ENCODE measurements around the gene KDM7A. TPM values are rescaled to one million over a fixed set of nuclear protein-coding genes. Genes with fewer than 3 reads are reported as not detected.

Gene KDM7A
- total RNA-seq, 2 experiments from 2014 or later: 3.3 TPM

DNA sequence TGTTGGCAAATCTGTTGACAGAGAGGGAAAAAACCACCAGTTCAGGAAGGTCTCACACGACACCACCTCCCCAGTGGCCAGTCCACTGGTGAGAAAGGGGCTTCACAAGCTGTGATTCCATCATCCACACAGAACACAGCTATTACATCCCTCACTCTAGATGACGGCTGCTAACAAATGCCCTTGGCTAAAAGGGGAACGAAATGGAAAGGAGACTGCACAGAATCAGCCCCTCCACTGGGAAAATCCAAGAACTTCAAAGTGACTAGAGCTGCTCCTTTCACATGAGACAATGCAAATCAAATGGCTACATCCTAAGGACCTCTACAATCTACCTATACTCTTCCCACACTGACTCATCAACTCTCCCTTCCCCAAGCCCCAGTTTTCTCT lies 119.6 kb downstream of the KDM7A start:
- Histone ChIP-seq H3K4me3 (ENCODE audit: low read depth, low read length, poor library complexity, severe bottlenecking) (no peak overlapping the region), H3K4me1 (ENCODE audit: insufficient read depth, low read length, poor library complexity, severe bottlenecking) (peaks cover 1% of the 10 kb centered on the region), H3K9me3 (ENCODE audit: low read length) (no peaks in the 10 kb centered on the region), H4K20me1 (ENCODE audit: insufficient read depth, low read length) (no peaks in the 10 kb centered on the region), H3K27ac (ENCODE audit: low read depth, low read length, poor library complexity, severe bottlenecking) (no peak overlapping the region), H3K9me2 (ENCODE audit: insufficient read depth, low read length) (no peaks in the 10 kb centered on the region), H3K4me2 (ENCODE audit: low read length) (no peak overlapping the region), H2AFZ (ENCODE audit: low read length) (no peak overlapping the region), H3K79me2 (ENCODE audit: insufficient read depth, low read depth, low read length) (no peaks in the 10 kb centered on the region), H3K36me3 (ENCODE audit: insufficient read depth, low read length) (no peaks in the 10 kb centered on the region)
- intact Hi-C loops (cut with micrococcal nuclease; ENCODE audit: unreplicated experiment): no loop called here
- TF ChIP-seq CTCF (conservative IDR thresholded peaks at IDR 0.05; ENCODE audit: low read length): no peak
- TF ChIP-seq EZH2phosphoT487 (IDR thresholded peaks at IDR 0.05; ENCODE audit: borderline replicate concordance, low read depth, low read length): no peak
- no peak for DNase-seq (ENCODE audit: low spot score)
- ChIA-PET POLR2A (no interaction called here), CTCF (ENCODE audit: unreplicated experiment) (no interaction called here)
- BruUV-seq (replicated peaks): no TSS peak

GRCh38 chr7:140056431-140057142 lies 120.2 kb downstream of the KDM7A start:
- BruUV-seq (replicated peaks): no TSS peak
- Histone ChIP-seq H3K9me3 (ENCODE audit: low read length) (no peaks in the 10 kb centered on the region), H2AFZ (ENCODE audit: low read length) (no peak overlapping the region), H3K4me3 (ENCODE audit: low read depth, low read length, poor library complexity, severe bottlenecking) (no peak overlapping the region), H3K36me3 (ENCODE audit: insufficient read depth, low read length) (no peaks in the 10 kb centered on the region), H4K20me1 (ENCODE audit: insufficient read depth, low read length) (no peaks in the 10 kb centered on the region), H3K4me2 (ENCODE audit: low read length) (no peak overlapping the region), H3K27ac (ENCODE audit: low read depth, low read length, poor library complexity, severe bottlenecking) (no peak overlapping the region), H3K4me1 (ENCODE audit: insufficient read depth, low read length, poor library complexity, severe bottlenecking) (no peaks in the 10 kb centered on the region), H3K9me2 (ENCODE audit: insufficient read depth, low read length) (no peaks in the 10 kb centered on the region), H3K79me2 (ENCODE audit: insufficient read depth, low read depth, low read length) (no peaks in the 10 kb centered on the region)
- TF ChIP-seq CTCF (conservative IDR thresholded peaks at IDR 0.05; ENCODE audit: low read length) (no peak), EZH2phosphoT487 (IDR thresholded peaks at IDR 0.05; ENCODE audit: borderline replicate concordance, low read depth, low read length) (no peak)
- no peak for DNase-seq (ENCODE audit: low spot score)
- intact Hi-C loops (cut with micrococcal nuclease; ENCODE audit: unreplicated experiment): no loop called here
- CTCF ChIA-PET (ENCODE audit: unreplicated experiment): no interaction called here
- POLR2A ChIA-PET: interaction anchor here (0.6 kb wide), 1 partner anchor 293 kb away, joined by 3 read pairs; no protein-coding TSS in a partner anchor

GRCh38 chr7:140055833-140056232 lies 121.0 kb downstream of the KDM7A start:
- H3K4me2 ChIP-seq (ENCODE audit: low read length): no peak overlapping the region
- CTCF ChIA-PET (ENCODE audit: unreplicated experiment): no interaction called here

More at GRCh38 chr7:140055833-140056232, 121.0 kb downstream of the KDM7A start:
- Histone ChIP-seq H3K79me2 (ENCODE audit: insufficient read depth, low read depth, low read length) (no peaks in the 10 kb centered on the region), H3K4me3 (ENCODE audit: low read depth, low read length, poor library complexity, severe bottlenecking) (no peak overlapping the region), H3K27ac (ENCODE audit: low read depth, low read length, poor library complexity, severe bottlenecking) (no peak overlapping the region), H3K9me3 (ENCODE audit: low read length) (no peaks in the 10 kb centered on the region), H3K9me2 (ENCODE audit: insufficient read depth, low read length) (no peaks in the 10 kb centered on the region), H3K36me3 (ENCODE audit: insufficient read depth, low read length) (no peaks in the 10 kb centered on the region), H4K20me1 (ENCODE audit: insufficient read depth, low read length) (no peaks in the 10 kb centered on the region), H3K4me1 (ENCODE audit: insufficient read depth, low read length, poor library complexity, severe bottlenecking) (no peaks in the 10 kb centered on the region), H2AFZ (ENCODE audit: low read length) (no peak overlapping the region)
- no peak for TF ChIP-seq CTCF (conservative IDR thresholded peaks at IDR 0.05; ENCODE audit: low read length)
- no peak for TF ChIP-seq EZH2phosphoT487 (IDR thresholded peaks at IDR 0.05; ENCODE audit: borderline replicate concordance, low read depth, low read length)
- BruUV-seq (replicated peaks): no TSS peak
- no peak for DNase-seq (ENCODE audit: low spot score)
- intact Hi-C loops (cut with micrococcal nuclease; ENCODE audit: unreplicated experiment): no loop called here
- POLR2A ChIA-PET: no interaction called here

All from OCI-LY7 (cell line).